Peyer's patch (tissue), 4 donors: ENCODE measurements around the gene HOXD12.

Source experiments
- POLR2A ChIP-seq, 2 donors: fragments of 450-650 bp; IDR thresholded peaks; one replicate each; pipeline ENCODE4 v1.5.1; 2017; ENCODE audit warnings: antibody characterized with exemption in 2 of 2, mild to moderate bottlenecking in 2 of 2, moderate library complexity in 2 of 2
- TF ChIP-seq, protein P1 (sequence below), 6 experiments: fragments of 450-650 bp in 4 of 6; fragments of 200-600 bp in 2 of 6; sonication (generic) in 1 of 6; IDR thresholded peaks; one replicate each; pipeline ENCODE4 v1.5.1; 2017 to 2019; ENCODE audit warnings: antibody characterized with exemption in 6 of 6, mild to moderate bottlenecking in 3 of 6, moderate library complexity in 1 of 6

DNA sequence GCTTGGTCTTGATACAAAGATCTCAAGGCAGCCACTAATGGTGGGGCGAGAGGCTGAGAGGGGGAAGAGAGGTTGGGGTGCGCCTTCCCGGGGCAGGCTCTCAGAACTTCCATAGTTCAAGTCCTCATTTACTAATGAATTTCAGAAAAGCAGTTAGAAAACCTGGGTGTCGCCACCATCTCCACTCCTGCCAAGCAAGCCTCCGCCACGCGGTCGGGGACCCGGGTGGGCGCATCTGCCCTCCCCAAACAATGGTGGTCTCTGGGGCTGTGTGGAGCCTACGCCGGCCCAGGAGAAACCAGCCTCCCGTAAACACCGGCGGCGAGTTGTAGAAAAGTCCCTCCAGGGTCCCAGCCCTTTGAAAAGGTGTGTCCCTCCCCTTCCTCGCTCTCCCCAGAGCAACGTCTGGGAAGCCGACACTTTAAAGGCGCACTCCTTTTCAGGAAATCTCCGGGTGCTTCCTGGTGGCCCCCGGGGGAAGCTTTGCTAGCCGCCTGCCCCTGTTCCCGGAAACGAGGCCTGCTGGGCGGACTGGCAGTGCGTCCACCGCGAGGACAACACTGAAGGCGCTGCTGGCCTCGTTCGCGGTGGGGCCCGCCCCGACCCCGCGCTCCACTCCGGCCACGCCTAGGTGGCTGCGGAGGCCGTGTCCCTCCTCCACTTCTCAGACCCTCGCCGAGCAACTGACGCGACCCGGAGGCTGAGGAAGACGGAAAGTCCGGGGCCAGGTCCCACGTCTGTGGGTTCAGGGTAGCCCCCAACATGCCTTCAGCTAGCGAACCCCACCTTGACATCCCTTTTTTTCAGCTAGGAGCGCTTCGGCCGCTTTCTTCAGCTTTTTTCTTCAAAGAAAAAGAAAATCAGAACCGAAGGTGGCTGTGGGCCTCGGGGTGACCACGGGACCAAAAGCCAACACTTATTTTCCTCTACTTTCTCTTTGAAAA lies 32.7 kb upstream of the HOXD12 start:
- no peak for TF ChIP-seq POLR2A (IDR thresholded peaks at IDR 0.05)
- TF ChIP-seq, protein P1, sequence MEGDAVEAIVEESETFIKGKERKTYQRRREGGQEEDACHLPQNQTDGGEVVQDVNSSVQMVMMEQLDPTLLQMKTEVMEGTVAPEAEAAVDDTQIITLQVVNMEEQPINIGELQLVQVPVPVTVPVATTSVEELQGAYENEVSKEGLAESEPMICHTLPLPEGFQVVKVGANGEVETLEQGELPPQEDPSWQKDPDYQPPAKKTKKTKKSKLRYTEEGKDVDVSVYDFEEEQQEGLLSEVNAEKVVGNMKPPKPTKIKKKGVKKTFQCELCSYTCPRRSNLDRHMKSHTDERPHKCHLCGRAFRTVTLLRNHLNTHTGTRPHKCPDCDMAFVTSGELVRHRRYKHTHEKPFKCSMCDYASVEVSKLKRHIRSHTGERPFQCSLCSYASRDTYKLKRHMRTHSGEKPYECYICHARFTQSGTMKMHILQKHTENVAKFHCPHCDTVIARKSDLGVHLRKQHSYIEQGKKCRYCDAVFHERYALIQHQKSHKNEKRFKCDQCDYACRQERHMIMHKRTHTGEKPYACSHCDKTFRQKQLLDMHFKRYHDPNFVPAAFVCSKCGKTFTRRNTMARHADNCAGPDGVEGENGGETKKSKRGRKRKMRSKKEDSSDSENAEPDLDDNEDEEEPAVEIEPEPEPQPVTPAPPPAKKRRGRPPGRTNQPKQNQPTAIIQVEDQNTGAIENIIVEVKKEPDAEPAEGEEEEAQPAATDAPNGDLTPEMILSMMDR (IDR thresholded peaks at IDR 0.05): no peak
